ENCODE data around the gene UCHL5. TPM values are rescaled to one million over a fixed set of nuclear protein-coding genes. Genes with fewer than 3 reads are reported as not detected.
A peak's percentile ranks its signal among the peaks of the same experiment; 100 is the strongest.

The UCHL5 gene
- total RNA-seq, 2 experiments from 2014 or later: 28.6 to 82.5 TPM

DNA sequence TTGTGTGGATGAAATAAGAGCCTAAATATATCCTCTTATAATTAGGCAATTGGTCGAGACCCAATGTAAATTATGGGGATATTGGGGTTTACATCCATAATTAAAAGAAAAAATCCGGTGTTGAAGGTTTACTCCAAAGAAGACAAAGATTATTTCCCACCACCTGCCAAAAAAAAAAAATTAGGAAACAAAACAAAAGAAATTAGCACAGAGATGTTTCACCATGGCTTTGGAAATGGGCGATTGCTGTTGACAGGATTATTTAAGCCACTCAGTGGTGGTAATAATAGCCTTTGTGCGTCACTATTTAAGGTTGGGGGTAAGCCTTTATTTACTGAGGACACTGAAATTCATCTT lies 46.6 kb upstream of the UCHL5 start:
- Histone ChIP-seq H3K4me1 (ENCODE audit: insufficient read depth, low read length, poor library complexity, severe bottlenecking) (peaks cover 15% of the 10 kb centered on the region), H3K4me3 (ENCODE audit: low read depth, low read length, poor library complexity, severe bottlenecking) (peak overlapping the region; percentile 84), H3K79me2 (ENCODE audit: insufficient read depth, low read depth, low read length) (no peaks in the 10 kb centered on the region), H3K27ac (ENCODE audit: low read depth, low read length, poor library complexity, severe bottlenecking) (no peak overlapping the region), H3K4me2 (ENCODE audit: low read length) (peak overlapping the region; percentile 92), H3K9me2 (ENCODE audit: insufficient read depth, low read length) (no peaks in the 10 kb centered on the region), H3K36me3 (ENCODE audit: insufficient read depth, low read length) (peaks cover 4% of the 10 kb centered on the region; the same call in 1 of the 2 replicates), H3K9me3 (ENCODE audit: low read length) (no peaks in the 10 kb centered on the region), H2AFZ (ENCODE audit: low read length) (peak overlapping the region; percentile 97), H4K20me1 (ENCODE audit: insufficient read depth, low read length) (no peaks in the 10 kb centered on the region)
- no peak for TF ChIP-seq EZH2phosphoT487 (IDR thresholded peaks at IDR 0.05; ENCODE audit: borderline replicate concordance, low read depth, low read length)
- TF ChIP-seq, protein P1, sequence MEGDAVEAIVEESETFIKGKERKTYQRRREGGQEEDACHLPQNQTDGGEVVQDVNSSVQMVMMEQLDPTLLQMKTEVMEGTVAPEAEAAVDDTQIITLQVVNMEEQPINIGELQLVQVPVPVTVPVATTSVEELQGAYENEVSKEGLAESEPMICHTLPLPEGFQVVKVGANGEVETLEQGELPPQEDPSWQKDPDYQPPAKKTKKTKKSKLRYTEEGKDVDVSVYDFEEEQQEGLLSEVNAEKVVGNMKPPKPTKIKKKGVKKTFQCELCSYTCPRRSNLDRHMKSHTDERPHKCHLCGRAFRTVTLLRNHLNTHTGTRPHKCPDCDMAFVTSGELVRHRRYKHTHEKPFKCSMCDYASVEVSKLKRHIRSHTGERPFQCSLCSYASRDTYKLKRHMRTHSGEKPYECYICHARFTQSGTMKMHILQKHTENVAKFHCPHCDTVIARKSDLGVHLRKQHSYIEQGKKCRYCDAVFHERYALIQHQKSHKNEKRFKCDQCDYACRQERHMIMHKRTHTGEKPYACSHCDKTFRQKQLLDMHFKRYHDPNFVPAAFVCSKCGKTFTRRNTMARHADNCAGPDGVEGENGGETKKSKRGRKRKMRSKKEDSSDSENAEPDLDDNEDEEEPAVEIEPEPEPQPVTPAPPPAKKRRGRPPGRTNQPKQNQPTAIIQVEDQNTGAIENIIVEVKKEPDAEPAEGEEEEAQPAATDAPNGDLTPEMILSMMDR (conservative IDR thresholded peaks at IDR 0.05; ENCODE audit: low read length): no peak
- intact Hi-C loops (cut with micrococcal nuclease; ENCODE audit: unreplicated experiment): loop anchor here (1.0 kb wide), 2 partner anchors 16 to 46 kb away; partner anchors contain the start of genes RO60 and UCHL5
- POLR2A ChIA-PET: interaction anchor here (0.6 to 3.9 kb wide), 6 partner anchors 7 to 475 kb away, joined by 3 to 18 read pairs (median 5); no protein-coding TSS in a partner anchor
- CTCF ChIA-PET (ENCODE audit: unreplicated experiment): interaction anchor here (0.6 kb wide), 1 partner anchor 45 kb away, joined by 7 read pairs; no protein-coding TSS in a partner anchor
- no peak for DNase-seq (ENCODE audit: low spot score)
- BruUV-seq (replicated peaks): no TSS peak

DNA sequence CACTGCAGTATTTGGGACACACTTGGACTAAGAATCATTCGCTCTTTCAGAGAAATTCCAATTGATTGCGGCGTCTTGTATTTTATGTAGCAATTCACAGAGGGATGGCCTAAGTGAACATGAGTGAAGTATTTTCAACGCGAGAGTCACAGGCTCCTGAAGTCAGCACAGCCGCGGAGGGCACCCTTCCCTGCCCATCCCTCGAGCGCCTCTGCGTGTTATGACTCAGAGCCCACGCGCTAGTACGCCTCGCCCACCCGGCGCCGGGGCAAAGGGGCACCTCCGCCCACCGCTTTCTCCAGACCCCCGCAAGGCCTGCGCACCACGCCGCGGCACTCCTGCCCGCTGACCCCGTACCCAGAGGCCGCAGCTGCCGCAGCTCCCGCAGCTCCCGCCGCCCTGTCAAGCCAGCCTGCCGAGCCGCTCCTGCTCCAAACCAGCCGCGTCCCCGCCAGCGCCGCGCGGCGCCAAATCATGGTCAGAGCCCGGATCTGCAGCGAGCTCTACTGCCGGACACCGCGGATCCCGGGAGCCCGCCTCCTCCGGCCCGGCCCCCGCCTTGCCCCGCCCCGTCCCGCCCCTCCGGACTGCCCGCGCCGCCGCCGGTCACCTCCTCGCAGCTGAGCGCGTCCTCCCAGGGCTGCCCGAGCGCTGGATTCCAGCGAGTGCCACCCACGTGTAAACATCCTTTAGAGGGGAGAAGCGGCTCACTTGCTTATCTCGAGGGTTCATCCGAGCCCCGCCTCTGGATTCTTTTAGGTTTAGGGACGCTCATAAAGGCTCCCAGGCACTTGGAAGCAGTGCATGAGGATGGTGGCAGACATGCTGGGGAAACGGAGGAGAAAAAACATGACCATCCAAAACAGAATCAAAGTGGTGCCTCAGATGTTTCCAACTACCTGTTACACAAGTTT lies 46.0 kb upstream of the UCHL5 start, which contains the start of gene GLRX2:
GLRX2 (minus strand) TSS at position 508 of the 914 bp plus-strand sequence; CDS start at position 476, 32 bp downstream.
- peaks cover 10% of the 10 kb centered on the region for H3K36me3 ChIP-seq (ENCODE audit: insufficient read depth, low read length)
- DNase-seq (ENCODE audit: low spot score): peak; percentile 75
- H3K4me3 ChIP-seq (ENCODE audit: low read depth, low read length, poor library complexity, severe bottlenecking): peak within 1 kb of the TSS; percentile 84
- no peaks in the 10 kb centered on the region for H4K20me1 ChIP-seq (ENCODE audit: insufficient read depth, low read length)
- peaks cover 15% of the 10 kb centered on the region for H3K4me1 ChIP-seq (ENCODE audit: insufficient read depth, low read length, poor library complexity, severe bottlenecking)
- ChIA-PET CTCF (ENCODE audit: unreplicated experiment) (interaction anchor here (0.6 to 1.0 kb wide), 2 partner anchors 46 kb away, joined by 3 to 7 read pairs; partner anchors contain the start of gene UCHL5), POLR2A (interaction anchor here (0.5 to 3.9 kb wide), 10 partner anchors 8 to 477 kb away, joined by 3 to 18 read pairs (median 5); partner anchors contain the start of genes RO60 and UCHL5)
- H3K9me2 ChIP-seq (ENCODE audit: insufficient read depth, low read length): no peaks in the 10 kb centered on the region
- BruUV-seq (replicated peaks): no TSS peak
- H3K4me2 ChIP-seq (ENCODE audit: low read length): peak within 1 kb of the TSS; percentile 92
- intact Hi-C loops (cut with micrococcal nuclease; ENCODE audit: unreplicated experiment): loop anchor here (1.0 kb wide), 2 partner anchors 16 to 46 kb away; partner anchors contain the start of genes RO60 and UCHL5
- H3K27ac ChIP-seq (ENCODE audit: low read depth, low read length, poor library complexity, severe bottlenecking): peak within 1 kb of the TSS; percentile 23
- no peaks in the 10 kb centered on the region for H3K79me2 ChIP-seq (ENCODE audit: insufficient read depth, low read depth, low read length)
- H2AFZ ChIP-seq (ENCODE audit: low read length): peak within 1 kb of the TSS; percentile 97
- H3K9me3 ChIP-seq (ENCODE audit: low read length): no peaks in the 10 kb centered on the region
- TF ChIP-seq EZH2phosphoT487 (IDR thresholded peaks at IDR 0.05; ENCODE audit: borderline replicate concordance, low read depth, low read length): no peak
- TF ChIP-seq, protein P1 (conservative IDR thresholded peaks at IDR 0.05; ENCODE audit: low read length): peak; percentile 42
